ENCODE data around the gene ACER3. TPM values are rescaled to one million over a fixed set of nuclear protein-coding genes. Genes with fewer than 3 reads are reported as not detected.

The ACER3 gene
- total RNA-seq, 1 donor from 2014 or later, result 67.2 TPM

- Histone ChIP-seq H3K4me1 (peaks cover 18% of the 10 kb centered on the region), H3K4me3 (no peak overlapping the region), H3K27me3 (ENCODE audit: low read depth) (no peaks in the 10 kb centered on the region), H3K9me3 (no peaks in the 10 kb centered on the region), H3K27ac (no peak overlapping the region), H3K36me3 (no peaks in the 10 kb centered on the region)
- DNase-seq (no peak), ATAC-seq (no peak)
- intact Hi-C loops (cut with DNase I), result no loop called here
- TF ChIP-seq, protein P1, sequence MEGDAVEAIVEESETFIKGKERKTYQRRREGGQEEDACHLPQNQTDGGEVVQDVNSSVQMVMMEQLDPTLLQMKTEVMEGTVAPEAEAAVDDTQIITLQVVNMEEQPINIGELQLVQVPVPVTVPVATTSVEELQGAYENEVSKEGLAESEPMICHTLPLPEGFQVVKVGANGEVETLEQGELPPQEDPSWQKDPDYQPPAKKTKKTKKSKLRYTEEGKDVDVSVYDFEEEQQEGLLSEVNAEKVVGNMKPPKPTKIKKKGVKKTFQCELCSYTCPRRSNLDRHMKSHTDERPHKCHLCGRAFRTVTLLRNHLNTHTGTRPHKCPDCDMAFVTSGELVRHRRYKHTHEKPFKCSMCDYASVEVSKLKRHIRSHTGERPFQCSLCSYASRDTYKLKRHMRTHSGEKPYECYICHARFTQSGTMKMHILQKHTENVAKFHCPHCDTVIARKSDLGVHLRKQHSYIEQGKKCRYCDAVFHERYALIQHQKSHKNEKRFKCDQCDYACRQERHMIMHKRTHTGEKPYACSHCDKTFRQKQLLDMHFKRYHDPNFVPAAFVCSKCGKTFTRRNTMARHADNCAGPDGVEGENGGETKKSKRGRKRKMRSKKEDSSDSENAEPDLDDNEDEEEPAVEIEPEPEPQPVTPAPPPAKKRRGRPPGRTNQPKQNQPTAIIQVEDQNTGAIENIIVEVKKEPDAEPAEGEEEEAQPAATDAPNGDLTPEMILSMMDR (IDR thresholded peaks at IDR 0.05), result no peak
Measured at GRCh38 chr11:77063861-77064260, 203.1 kb downstream of the ACER3 start.

DNA sequence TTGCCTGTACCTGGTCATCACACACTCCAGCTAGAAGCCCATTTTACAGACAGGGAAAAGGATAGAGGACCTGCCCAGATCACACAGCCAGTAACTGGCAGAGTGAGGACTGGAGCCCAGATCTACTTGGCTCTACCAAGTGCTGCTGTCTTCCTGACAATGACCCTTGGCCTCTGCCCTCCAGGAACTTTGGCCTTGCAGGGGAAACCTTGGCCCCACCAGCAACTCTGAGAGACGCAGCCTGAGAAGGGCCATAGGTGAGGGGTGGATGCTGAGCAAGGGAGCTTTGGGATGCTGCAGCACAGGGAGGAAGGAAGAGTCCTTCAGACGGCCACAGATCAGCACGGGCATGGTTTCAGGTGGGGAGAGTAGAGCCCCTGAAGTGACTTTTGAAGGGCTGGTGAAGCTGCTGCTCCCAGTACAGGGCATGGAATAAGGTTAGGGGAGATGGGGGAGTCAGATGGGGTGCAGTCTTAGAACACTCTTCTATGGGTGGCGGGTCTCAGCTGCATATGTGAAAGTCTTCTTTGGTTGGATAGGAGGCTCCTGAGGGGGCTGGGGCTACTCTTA is 204.0 kb downstream of the ACER3 start:
- DNase-seq (no peak), ATAC-seq (no peak)
- TF ChIP-seq, protein P1 (IDR thresholded peaks at IDR 0.05), result no peak
- H3K4me1 ChIP-seq, result peaks cover 18% of the 10 kb centered on the region
- no peaks in the 10 kb centered on the region for H3K27me3 ChIP-seq (ENCODE audit: low read depth)
- no peaks in the 10 kb centered on the region for H3K9me3 ChIP-seq
- intact Hi-C loops (cut with DNase I), result no loop called here
- no peak overlapping the region for H3K27ac ChIP-seq
- no peaks in the 10 kb centered on the region for H3K36me3 ChIP-seq
- H3K4me3 ChIP-seq, result no peak overlapping the region

GRCh38 chr11:77065878-77066228 is 205.1 kb downstream of the ACER3 start:
- Histone ChIP-seq H3K27ac (peak overlapping the region; percentile 88), H3K9me3 (no peaks in the 10 kb centered on the region), H3K36me3 (no peaks in the 10 kb centered on the region), H3K27me3 (ENCODE audit: low read depth) (no peaks in the 10 kb centered on the region), H3K4me3 (peak overlapping the region; percentile 85), H3K4me1 (peaks cover 18% of the 10 kb centered on the region)
- peak; percentile 2 to 36 for ATAC-seq
- TF ChIP-seq, protein P1 (IDR thresholded peaks at IDR 0.05), result no peak
- peak; percentile 61 for DNase-seq
- intact Hi-C loops (cut with DNase I), result no loop called here

- H3K9me3 ChIP-seq, result no peaks in the 10 kb centered on the region
- no peaks in the 10 kb centered on the region for H3K36me3 ChIP-seq
- TF ChIP-seq, protein P1 (IDR thresholded peaks at IDR 0.05), result peak; percentile 28
- H3K4me1 ChIP-seq, result peaks cover 19% of the 10 kb centered on the region
- H3K27ac ChIP-seq, result peak within 1 kb of the TSS; percentile 88
- intact Hi-C loops (cut with DNase I), result no loop called here
- ATAC-seq (peak; percentile 99), DNase-seq (peak; percentile 93)
- no peaks in the 10 kb centered on the region for H3K27me3 ChIP-seq (ENCODE audit: low read depth)
- peak within 1 kb of the TSS; percentile 85 for H3K4me3 ChIP-seq
Measured at GRCh38 chr11:77066229-77067042, 205.7 kb downstream of the ACER3 start, which contains the start of gene CAPN5. CAPN5 (plus strand) TSS chr11:77066971; CDS start chr11:77084887, 17,916 bp downstream.

GRCh38 chr11:77067861-77068443 is 207.2 kb downstream of the ACER3 start:
- Histone ChIP-seq H3K4me1 (peaks cover 34% of the 10 kb centered on the region), H3K9me3 (no peaks in the 10 kb centered on the region), H3K4me3 (no peak overlapping the region), H3K27ac (no peak overlapping the region), H3K36me3 (no peaks in the 10 kb centered on the region), H3K27me3 (ENCODE audit: low read depth) (no peaks in the 10 kb centered on the region)
- DNase-seq, result no peak
- TF ChIP-seq, protein P1 (IDR thresholded peaks at IDR 0.05), result no peak
- intact Hi-C loops (cut with DNase I), result no loop called here
- ATAC-seq, result no peak
